Activated T-cell treated with anti-CD3 and anti-CD28 coated beads, Interleukin-2, amount 50 U/mL, for 48 hours (primary cell): ENCODE measurements around the gene CWC27.
A peak's percentile ranks its signal among the peaks of the same experiment; 100 is the strongest.

ENCODE experiments used
- DNase-seq, 2 experiments: peaks; one replicate each; pipeline ENCODE4 v3.0.0-alpha.2; 2020

CWC27 gene

DNA sequence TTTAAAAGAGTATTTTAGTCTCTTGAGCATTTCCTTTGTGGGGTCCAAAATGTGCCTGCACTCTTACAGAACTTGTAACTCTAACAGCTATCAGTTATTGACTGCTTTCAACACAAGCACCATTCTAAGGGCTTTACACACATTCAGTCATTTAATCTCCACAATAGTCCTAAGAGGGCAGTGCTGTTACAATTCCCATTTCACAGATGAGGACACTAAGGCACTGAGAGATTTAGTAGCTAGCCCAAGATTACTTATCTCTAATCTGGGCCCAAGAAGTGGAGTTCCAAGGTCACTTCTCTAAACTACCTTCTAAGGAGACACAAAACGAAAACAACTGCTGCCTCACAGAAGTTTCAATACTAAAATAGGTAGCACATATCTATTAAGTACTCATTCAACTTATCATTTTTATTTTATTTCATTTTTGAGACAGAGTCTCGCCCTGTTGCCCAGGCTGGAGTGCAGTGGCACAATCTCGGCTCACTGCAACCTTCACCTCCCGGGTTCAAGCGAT, 275.2 kb downstream of the CWC27 start:
- DNase-seq, result no peak

DNA sequence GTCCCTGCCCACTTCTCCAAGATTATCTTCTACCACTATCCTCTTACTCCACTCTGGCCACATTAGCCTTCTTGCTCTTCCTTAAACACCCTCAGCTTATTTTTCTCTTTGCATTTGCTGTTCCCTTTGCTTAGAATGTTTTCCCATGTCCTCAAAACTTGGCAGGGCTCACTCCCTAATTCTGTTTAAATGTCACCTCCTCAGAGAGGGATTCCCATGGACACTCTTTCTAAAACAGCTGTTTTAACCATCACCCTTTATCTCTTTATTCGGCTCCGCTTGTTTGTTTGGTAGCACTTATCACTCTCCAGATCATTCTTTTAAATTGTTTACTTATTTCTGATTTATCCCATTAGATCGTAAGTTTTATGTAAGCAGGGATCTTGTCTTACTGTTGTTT, 278.5 kb downstream of the CWC27 start:
- no peak for DNase-seq

- DNase-seq, result no peak
These were observed 279.4 kb downstream of the CWC27 start for GRCh38 chr5:65047948-65048690.

DNA sequence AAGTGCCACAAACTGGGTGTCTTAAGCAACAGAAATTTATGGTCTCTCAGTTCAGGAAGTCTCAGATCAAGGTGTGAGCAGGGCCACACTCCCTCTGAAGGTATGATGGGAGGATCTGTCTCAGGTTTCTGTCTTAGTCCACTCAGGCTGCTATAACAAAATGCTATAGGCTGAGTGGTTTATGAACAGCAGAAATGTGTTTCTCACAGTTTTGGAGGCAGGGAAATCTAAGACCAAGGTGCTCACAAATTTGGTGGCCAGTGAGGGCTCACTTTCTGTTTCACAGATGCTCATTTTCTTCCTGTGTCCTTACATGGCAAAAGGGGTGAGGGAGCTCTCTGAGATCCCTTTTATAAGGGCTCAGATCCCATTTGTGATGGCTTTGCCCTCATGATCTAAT, 281.4 kb downstream of the CWC27 start:
- DNase-seq, result no peak

DNA sequence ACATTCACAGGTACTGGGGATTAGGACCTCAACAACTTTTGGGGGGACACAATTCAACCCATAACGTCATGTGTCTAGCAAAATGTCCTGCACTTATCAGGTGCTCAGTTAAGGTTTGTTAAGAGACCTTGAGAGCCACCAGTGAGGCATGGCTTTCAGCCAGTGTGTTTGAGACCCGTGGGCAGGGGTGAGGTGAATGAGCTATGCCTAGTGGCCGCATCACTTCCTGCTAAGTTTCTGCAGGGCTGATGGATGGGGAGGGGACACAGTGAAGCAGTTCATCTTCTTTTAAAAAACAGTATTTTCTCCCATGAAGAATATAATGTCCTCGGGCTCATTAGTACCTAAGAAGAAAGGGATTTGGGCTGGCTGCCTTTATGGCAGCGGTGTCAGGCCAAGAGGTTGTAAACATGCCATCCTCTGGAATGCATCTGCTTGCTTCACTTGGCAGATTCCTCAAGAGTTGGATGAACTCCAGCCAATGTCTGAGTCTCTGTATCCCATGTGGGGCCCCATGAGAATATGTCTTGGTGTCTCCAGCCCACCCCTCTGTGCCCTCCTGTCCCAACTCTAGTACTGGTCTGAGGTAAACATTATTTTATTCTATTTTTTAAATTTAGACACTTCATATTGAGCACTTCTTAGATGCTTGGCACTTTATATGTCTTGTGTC, 282.2 kb downstream of the CWC27 start:
- peak in 1 of 2 experiments; percentile 26 for DNase-seq

DNA sequence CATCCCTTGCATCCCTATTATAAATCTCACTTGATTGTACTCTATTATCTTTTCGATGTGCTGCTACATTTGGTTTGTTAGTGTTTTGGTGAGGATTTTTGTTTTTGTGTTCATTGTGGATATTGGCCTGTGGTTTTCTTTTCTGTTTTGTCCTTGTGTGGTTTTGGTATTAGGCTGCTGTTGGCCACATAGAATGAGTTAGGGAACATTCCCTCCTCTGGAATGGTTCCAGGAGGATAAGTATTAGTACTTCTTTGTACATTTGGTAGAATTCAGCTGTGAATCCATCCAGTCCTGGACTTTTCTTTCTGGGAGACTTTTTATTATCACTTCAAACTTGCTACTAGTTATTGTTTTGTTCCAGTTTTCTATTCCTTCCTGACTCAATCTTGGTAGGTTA, 287.2 kb downstream of the CWC27 start:
- DNase-seq, result no peak

DNA sequence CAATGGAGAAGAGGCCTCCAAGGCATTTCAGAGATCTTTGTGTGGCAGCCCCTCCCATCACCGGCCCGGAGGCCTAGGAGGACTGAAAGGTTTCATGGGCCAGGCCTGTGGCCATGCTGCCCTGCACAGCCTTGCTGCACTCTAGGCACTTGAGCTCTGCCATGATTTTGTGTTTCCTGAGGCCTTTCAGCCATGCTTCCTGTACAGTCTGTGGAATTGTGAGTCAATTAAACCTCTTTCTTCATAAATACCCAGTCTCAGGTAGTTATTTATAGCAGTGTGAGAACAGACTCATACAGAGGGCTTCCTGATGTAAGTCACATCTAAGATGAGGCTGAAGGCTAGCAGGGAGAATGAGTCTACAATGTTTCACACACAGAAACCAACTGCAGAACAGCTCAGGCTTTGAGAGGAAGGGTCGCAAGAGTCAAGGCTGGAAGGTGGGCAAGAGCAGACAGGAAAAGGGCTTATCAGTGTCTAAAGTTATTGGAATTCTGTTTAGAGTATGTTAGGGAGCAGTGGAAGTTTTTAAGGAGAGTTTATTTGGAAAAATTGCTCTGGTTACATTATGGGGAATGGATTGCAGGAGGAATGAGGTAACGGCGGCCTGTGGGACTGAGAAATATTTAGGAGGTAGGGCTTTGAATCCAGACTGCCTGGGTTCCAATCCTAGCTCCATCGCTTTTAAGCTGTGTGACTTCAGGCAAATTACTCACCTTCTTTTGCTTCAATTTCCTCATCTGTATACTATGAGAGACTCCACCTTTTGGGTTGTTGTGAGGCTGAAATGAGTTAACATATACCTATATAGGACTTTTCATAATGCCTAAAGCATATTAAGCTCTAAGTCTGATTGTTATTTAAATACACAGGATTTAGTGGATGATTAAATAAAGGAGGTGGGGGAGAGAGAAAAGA, 291.2 kb downstream of the CWC27 start:
- DNase-seq, result no peak

GRCh38 chr5:65061250-65061973, 292.7 kb downstream of the CWC27 start:
- DNase-seq, result no peak

DNA sequence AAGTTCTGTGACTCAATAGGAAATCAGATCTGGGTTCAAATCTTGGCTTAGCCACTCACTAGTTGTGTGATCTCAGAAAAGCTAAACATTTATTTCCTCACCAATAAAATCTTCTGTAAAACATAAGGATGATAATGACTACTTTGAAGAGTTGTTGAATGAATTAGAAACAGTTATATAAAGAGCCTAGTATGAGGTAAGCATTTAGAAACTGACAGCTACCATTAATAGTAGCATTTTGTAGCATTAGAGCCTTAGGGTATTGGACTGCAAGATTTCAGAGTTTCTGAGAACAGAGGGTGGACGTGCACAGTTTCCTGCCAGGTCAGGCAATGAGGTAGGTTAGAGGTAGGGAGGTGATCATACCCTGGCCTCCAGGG, 293.2 kb downstream of the CWC27 start:
- no peak for DNase-seq

DNA sequence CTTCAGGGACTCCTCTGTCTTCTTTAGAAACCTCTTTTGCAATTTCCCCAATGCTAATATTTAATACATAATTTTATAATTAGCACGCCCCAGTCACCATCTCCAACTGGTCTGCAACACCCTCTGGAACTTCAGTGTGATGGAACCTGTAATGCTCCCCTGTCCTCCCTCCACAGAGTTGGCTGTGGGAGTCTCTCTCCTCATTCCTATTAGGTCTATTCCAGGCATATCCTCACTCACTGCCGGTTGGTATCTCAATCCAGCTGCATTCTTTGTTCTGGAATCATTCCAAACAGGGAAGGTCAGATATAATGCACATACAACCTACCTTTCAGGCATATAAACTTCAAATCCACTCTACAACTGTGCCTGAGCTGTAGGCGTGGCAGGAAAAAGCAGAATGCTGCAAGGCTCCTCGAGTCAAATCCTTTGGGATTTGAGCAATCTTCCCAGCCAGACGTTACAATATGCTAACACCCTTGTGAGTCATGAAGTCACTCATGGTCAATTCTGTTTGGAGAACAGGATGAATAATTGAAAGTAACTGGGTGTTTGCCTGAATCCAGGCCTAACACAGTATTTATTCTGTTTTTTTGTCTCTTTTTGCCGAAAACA, 293.8 kb downstream of the CWC27 start:
- no peak for DNase-seq

GRCh38 chr5:65065001-65065511, 296.3 kb downstream of the CWC27 start:
- DNase-seq, result no peak

DNA sequence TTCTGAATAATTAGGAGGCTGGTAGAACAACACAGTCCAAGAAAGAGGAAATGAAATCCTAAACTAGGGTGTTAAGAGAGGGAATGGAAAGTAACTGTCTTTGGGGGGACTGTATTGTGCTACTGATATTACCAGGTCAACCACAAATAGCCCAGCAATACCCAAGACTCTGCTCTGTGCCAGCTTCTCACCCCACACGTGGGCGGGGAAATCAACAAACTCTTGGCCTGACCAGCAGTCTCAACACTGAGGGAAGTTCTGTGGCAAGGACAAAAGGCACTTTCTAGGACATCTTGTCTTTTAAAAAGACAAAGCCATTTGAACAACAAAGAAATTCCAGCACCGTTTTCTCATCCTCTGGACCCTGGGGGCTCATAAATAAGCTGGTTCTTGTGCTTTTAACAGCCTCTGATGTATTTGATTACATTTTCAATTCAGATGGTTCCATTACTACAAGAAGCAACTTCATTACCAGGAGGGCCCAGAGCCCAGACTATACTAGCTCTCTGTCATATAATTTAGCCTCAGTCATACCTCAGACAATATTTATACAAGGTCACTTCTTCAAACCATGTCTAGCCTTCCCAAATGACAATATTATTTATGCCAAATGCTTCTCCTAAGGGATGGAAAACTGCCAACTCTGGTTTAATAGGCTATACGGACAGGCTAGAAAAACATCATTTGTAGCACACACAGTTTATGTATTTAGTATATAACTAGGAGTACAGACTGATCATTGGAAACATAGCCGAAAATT, 297.8 kb downstream of the CWC27 start:
- DNase-seq, result no peak

DNA sequence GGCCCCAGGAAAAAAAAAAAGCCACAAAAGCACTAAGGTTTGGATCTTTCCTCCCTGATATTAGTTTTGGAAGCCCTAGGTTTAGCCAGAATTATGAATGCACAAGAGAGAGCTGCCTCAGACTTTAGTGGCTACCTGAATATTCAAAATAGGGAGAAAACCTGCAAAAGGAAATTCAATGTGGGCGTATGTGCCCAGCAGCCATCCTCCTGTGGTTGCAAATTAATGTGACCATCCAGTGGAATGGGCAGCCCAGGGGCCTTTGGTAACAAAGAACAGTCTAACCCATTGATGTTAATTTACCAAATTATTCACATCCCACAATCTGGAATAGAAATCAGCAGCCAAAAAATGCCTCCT, 298.4 kb downstream of the CWC27 start:
- no peak for DNase-seq
